ENCODE data around the gene TGFBR1. TPM values are rescaled to one million over a fixed set of nuclear protein-coding genes. Genes with fewer than 3 reads are reported as not detected.

TGFBR1 gene
- total RNA-seq, 4 donors from 2014 or later = 24.0 to 37.4 (median 31.8) TPM

GRCh38 chr9:99069075-99069474, 35.8 kb upstream of the TGFBR1 start:
- Histone ChIP-seq H3K36me3 (peaks cover 0 to 36% (median 0%) of the 10 kb centered on the region in 3 donors), H3K4me3 (no peak overlapping the region), H3K9me3 (no peaks in the 10 kb centered on the region), H3K27me3 (no peaks in the 10 kb centered on the region), H3K27ac (no peak overlapping the region), H3K4me1 (peaks cover 0 to 10% (median 3%) of the 10 kb centered on the region in 4 donors)
- DNase-seq (ENCODE audit: low spot score in 2 of 2) = no peak
- no peak for TF ChIP-seq POLR2A (IDR thresholded peaks at IDR 0.05)
- TF ChIP-seq EP300 (IDR thresholded peaks at IDR 0.05) = no peak
- TF ChIP-seq CTCF (IDR thresholded peaks at IDR 0.05) = no peak
- WGBS, 2 donors = 64 to 77% methylated on average over 1 of the region's 1 CpG

- DNase-seq (ENCODE audit: low spot score in 2 of 2) = no peak
- Histone ChIP-seq H3K27me3 (no peaks in the 10 kb centered on the region), H3K36me3 (peaks cover 0 to 33% (median 0%) of the 10 kb centered on the region in 3 donors), H3K4me1 (peaks cover 0 to 10% (median 3%) of the 10 kb centered on the region in 4 donors), H3K4me3 (no peak overlapping the region), H3K27ac (no peak overlapping the region), H3K9me3 (no peaks in the 10 kb centered on the region)
- 93 to 94% methylated on average over 12 of the region's 12 CpGs for WGBS, 2 donors
- TF ChIP-seq EP300 (IDR thresholded peaks at IDR 0.05) (no peak), POLR2A (IDR thresholded peaks at IDR 0.05) (no peak), CTCF (IDR thresholded peaks at IDR 0.05) (no peak)
Measured at GRCh38 chr9:99069546-99069945, 35.4 kb upstream of the TGFBR1 start.

- no peak for TF ChIP-seq POLR2A (IDR thresholded peaks at IDR 0.05)
- no peak for TF ChIP-seq EP300 (IDR thresholded peaks at IDR 0.05)
- no peak for TF ChIP-seq CTCF (IDR thresholded peaks at IDR 0.05)
- DNase-seq (ENCODE audit: low spot score in 2 of 2) = no peak
- Histone ChIP-seq H3K36me3 (peaks cover 0 to 28% (median 0%) of the 10 kb centered on the region in 3 donors), H3K4me1 (peaks cover 0 to 10% (median 3%) of the 10 kb centered on the region in 4 donors), H3K4me3 (no peak overlapping the region), H3K9me3 (no peaks in the 10 kb centered on the region), H3K27ac (peak overlapping the region in 2 of 4 donors; percentile 13 to 48), H3K27me3 (no peaks in the 10 kb centered on the region)
- WGBS, 2 donors = 76 to 85% methylated on average over 6 of the region's 6 CpGs
Measured at GRCh38 chr9:99070681-99071080, 34.2 kb upstream of the TGFBR1 start.

- Histone ChIP-seq H3K4me3 (no peak overlapping the region), H3K4me1 (peaks cover 0 to 10% (median 3%) of the 10 kb centered on the region in 4 donors), H3K9me3 (no peaks in the 10 kb centered on the region), H3K27ac (peak overlapping the region in 1 of 4 donors; percentile 48), H3K36me3 (peaks cover 0 to 27% (median 0%) of the 10 kb centered on the region in 3 donors), H3K27me3 (no peaks in the 10 kb centered on the region)
- 82 to 86% methylated on average over 9 of the region's 9 CpGs for WGBS, 2 donors
- TF ChIP-seq POLR2A (IDR thresholded peaks at IDR 0.05) (no peak), CTCF (IDR thresholded peaks at IDR 0.05) (no peak), EP300 (IDR thresholded peaks at IDR 0.05) (no peak)
- no peak for DNase-seq (ENCODE audit: low spot score in 2 of 2)
Measured at GRCh38 chr9:99071313-99072039, 33.4 kb upstream of the TGFBR1 start.

- no peaks in the 10 kb centered on the region for H3K27me3 ChIP-seq
- no peak overlapping the region for H3K4me3 ChIP-seq
- H3K36me3 ChIP-seq = peaks cover 0 to 22% (median 0%) of the 10 kb centered on the region in 3 donors
- no peaks in the 10 kb centered on the region for H3K9me3 ChIP-seq
- no peak for DNase-seq (ENCODE audit: low spot score in 2 of 2)
- no peak overlapping the region for H3K27ac ChIP-seq
- 74 to 91% methylated on average over 6 of the region's 6 CpGs for WGBS, 2 donors
- peaks cover 0 to 16% (median 5%) of the 10 kb centered on the region in 4 donors for H3K4me1 ChIP-seq
- no peak for TF ChIP-seq POLR2A (IDR thresholded peaks at IDR 0.05)
- TF ChIP-seq EP300 (IDR thresholded peaks at IDR 0.05) = no peak
- no peak for TF ChIP-seq CTCF (IDR thresholded peaks at IDR 0.05)
Measured at GRCh38 chr9:99072040-99072394, 32.9 kb upstream of the TGFBR1 start.

Measured in tibial nerve (tissue), 4 donors.